HepG2 (cell line): ENCODE measurements around the gene STK40. TPM values are rescaled to one million over a fixed set of nuclear protein-coding genes. Genes with fewer than 3 reads are reported as not detected.
A peak's percentile ranks its signal among the peaks of the same experiment; 100 is the strongest.

Source experiments
- BCL6 ChIP-seq: IDR thresholded peaks from 2 replicates; pipeline ENCODE4 v1.6.1; 2016; ENCODE audit warnings: missing genetic modification reagents, missing compliant biosample characterization
- CENPX ChIP-seq: sonication (generic); formaldehyde crosslinking; IDR thresholded peaks from 2 replicates; pipeline ENCODE4 v1.9.0; 2021; ENCODE audit warnings: mild to moderate bottlenecking, missing genetic modification reagents, moderate library complexity
- FOXA3 ChIP-seq: IDR thresholded peaks from 2 replicates; pipeline ENCODE4 v1.6.1; 2016; ENCODE audit warnings: missing genetic modification reagents, missing compliant biosample characterization
- GABPB1 ChIP-seq: IDR thresholded peaks from 2 replicates; pipeline ENCODE4 v1.6.1; 2016; ENCODE audit warnings: mild to moderate bottlenecking, missing genetic modification reagents, moderate library complexity, missing compliant biosample characterization
- GATA4 ChIP-seq: sonication (generic); IDR thresholded peaks from 2 replicates; pipeline ENCODE4 v1.6.1; 2016; ENCODE audit warnings: antibody characterized with exemption, low read depth, borderline replicate concordance
- GATAD1 ChIP-seq: IDR thresholded peaks from 2 replicates; pipeline ENCODE4 v1.6.1; 2016; ENCODE audit warnings: missing genetic modification reagents, missing compliant biosample characterization
- GPN1 ChIP-seq: sonication (generic); formaldehyde crosslinking; IDR thresholded peaks from 2 replicates; pipeline ENCODE4 v1.5.1; 2020; ENCODE audit warnings: missing genetic modification reagents, borderline replicate concordance
- HNRNPUL1 ChIP-seq: fragments of 200-400 bp; formaldehyde crosslinking; IDR thresholded peaks from 2 replicates; pipeline ENCODE4 v1.6.1; 2017; ENCODE audit warnings: low read depth, mild to moderate bottlenecking, low read length, moderate library complexity
- KMT2B ChIP-seq: IDR thresholded peaks from 2 replicates; pipeline ENCODE4 v1.6.1; 2016; ENCODE audit warnings: missing genetic modification reagents, missing compliant biosample characterization
- NBN ChIP-seq: fragments of 450-650 bp; conservative IDR thresholded peaks from 2 replicates; pipeline ENCODE4 v1.6.1; 2017
- NFE2L2 ChIP-seq: fragments of 150-350 bp; IDR thresholded peaks from 2 replicates; pipeline ENCODE4 v1.6.1; 2014; ENCODE audit warnings: low read length
- PTBP1 ChIP-seq: fragments of 200-400 bp; formaldehyde crosslinking; IDR thresholded peaks from 2 replicates; pipeline ENCODE4 v1.6.1; 2018; ENCODE audit warnings: low read length, low read depth; ENCODE audit not compliant: poor library complexity, severe bottlenecking
- SATB2 ChIP-seq: sonication (generic); formaldehyde crosslinking; IDR thresholded peaks from 2 replicates; pipeline ENCODE4 v1.5.0; 2020; ENCODE audit warnings: missing genetic modification reagents
- TIGD3 ChIP-seq: sonication (generic); formaldehyde crosslinking; IDR thresholded peaks from 2 replicates; pipeline ENCODE4 v1.5.1; 2020; ENCODE audit warnings: mild to moderate bottlenecking, missing genetic modification reagents, borderline replicate concordance
- XRCC5 ChIP-seq: fragments of 200-400 bp; formaldehyde crosslinking; optimal IDR thresholded peaks from 2 replicates; pipeline ENCODE3; 2017; ENCODE audit warnings: mild to moderate bottlenecking, low read length
- ZNF232 ChIP-seq: sonication (generic); formaldehyde crosslinking; IDR thresholded peaks from 2 replicates; pipeline ENCODE4 v1.4.0; 2020; ENCODE audit warnings: missing genetic modification reagents, borderline replicate concordance
- ZNF556 ChIP-seq: sonication (generic); formaldehyde crosslinking; IDR thresholded peaks from 2 replicates; pipeline ENCODE4 v1.4.0; 2020; ENCODE audit warnings: mild to moderate bottlenecking, missing genetic modification reagents, borderline replicate concordance
- ZNF558 ChIP-seq: sonication (generic); formaldehyde crosslinking; IDR thresholded peaks from 2 replicates; pipeline ENCODE4 v1.9.0; 2022; ENCODE audit warnings: mild to moderate bottlenecking, missing genetic modification reagents, borderline replicate concordance
- ZNF780A ChIP-seq: sonication (generic); formaldehyde crosslinking; IDR thresholded peaks from 2 replicates; pipeline ENCODE4 v1.8.0; 2022; ENCODE audit warnings: mild to moderate bottlenecking, missing genetic modification reagents, moderate library complexity
- polyA plus RNA-seq, 8 experiments: library from polyadenylated mRNA; depleted of rRNA in 3 of 8; stranded (reverse) in 7 of 8; unstranded in 1 of 8; fragments of >200 nt; fragmentation: Illumina TruSeq in 4 of 8; extraction: Trizol in 4 of 8; gene quantifications; 2 replicates each; pipeline versions ENCODE4 v1.2.1 to v1.2.3, GENCODE V29; 2011 to 2016; ENCODE audit warnings: low read depth in 4 of 8, missing spikeins in 1 of 8, mixed read lengths in 1 of 8; ENCODE audit not compliant: insufficient read depth in 1 of 8
- total RNA-seq, 5 experiments: library from RNA; depleted of rRNA; stranded (reverse); fragments of >200 nt; fragmentation: Illumina TruSeq; extraction: Trizol; gene quantifications; 2 replicates each; pipeline ENCODE4 v1.2.3, GENCODE V29; 2016; ENCODE audit warnings: low read depth in 1 of 5
- TF ChIP-seq, protein P1 (sequence below): sonication (generic); formaldehyde crosslinking; IDR thresholded peaks from 2 replicates; pipeline ENCODE4 v1.8.1; 2023; ENCODE audit warnings: mild to moderate bottlenecking, missing genetic modification reagents, borderline replicate concordance
- TF ChIP-seq, protein P2 (sequence below): sonication (generic); formaldehyde crosslinking; IDR thresholded peaks from 2 replicates; pipeline ENCODE4 v1.5.0; 2020; ENCODE audit warnings: missing genetic modification reagents
- TF ChIP-seq, protein P3 (sequence below): sonication (generic); formaldehyde crosslinking; IDR thresholded peaks from 2 replicates; pipeline ENCODE4 v1.4.0; 2020; ENCODE audit warnings: missing genetic modification reagents
- TF ChIP-seq, protein P4 (sequence below): sonication (generic); formaldehyde crosslinking; IDR thresholded peaks from 2 replicates; pipeline ENCODE4 v1.4.0; 2020; ENCODE audit warnings: mild to moderate bottlenecking, missing genetic modification reagents

Gene STK40
- total and polyA plus RNA-seq, 2 of the 13 experiments (the other 11 are each of a cell fraction or from before 2014, with no cell fraction given) = 33.8 to 35.1 TPM

DNA sequence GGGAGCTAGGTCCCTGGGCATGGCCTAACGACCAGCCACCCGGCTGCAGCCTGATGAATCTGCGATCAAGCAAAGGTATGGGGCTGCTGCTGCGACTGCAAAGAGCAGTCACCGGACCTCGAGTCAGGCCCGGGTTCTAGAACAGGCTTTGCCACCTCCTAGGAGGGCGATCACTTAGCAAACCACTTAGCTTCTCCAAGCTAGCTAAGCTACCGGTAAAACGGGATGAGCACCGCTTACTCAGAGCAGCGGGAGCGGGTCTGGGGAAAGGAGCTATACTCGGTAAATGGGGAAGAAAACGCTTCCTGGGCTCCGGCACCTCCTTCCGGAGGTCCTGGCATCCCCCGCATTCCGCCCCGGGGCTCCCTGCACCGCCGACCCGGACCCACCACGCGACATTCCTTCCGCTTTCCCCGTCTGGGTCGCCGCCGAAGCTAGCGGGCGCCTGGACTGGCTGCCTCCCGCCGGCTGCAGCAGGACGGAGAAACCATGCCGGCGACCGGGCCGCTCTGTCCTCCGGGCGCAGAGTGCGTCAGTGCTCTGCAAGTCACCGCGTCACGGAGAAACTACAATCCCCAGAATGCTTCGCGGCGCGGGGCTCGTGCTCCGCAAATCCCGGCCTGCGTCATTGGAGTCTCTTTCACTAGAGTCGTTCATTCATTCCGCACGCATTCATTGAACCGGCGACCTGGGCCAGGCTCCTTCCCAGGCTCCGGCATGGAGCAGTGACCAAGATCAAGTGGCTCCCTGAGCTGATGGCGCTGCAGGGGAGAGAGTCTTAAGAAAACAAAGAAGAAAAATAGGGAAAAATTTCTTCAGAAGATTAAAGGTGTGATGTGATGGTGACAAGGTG lies 11.9 kb upstream of the STK40 start, which contains the start of gene LSM10 (continued):
- TF ChIP-seq ZNF556 (CRISPR knock-in tag) = no peak
- TF ChIP-seq, protein P1, sequence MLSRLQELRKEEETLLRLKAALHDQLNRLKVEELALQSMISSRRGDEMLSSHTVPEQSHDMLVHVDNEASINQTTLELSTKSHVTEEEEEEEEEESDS (CRISPR knock-in tag) = no peak
- TF ChIP-seq HNRNPUL1 = no peak
- TF ChIP-seq TIGD3 = no peak; the same call in 1 of the 2 replicates
- TF ChIP-seq, protein P2, sequence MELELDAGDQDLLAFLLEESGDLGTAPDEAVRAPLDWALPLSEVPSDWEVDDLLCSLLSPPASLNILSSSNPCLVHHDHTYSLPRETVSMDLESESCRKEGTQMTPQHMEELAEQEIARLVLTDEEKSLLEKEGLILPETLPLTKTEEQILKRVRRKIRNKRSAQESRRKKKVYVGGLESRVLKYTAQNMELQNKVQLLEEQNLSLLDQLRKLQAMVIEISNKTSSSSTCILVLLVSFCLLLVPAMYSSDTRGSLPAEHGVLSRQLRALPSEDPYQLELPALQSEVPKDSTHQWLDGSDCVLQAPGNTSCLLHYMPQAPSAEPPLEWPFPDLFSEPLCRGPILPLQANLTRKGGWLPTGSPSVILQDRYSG (CRISPR knock-in tag) = no peak
- no peak for TF ChIP-seq BCL6
- TF ChIP-seq ZNF780A = no peak
- TF ChIP-seq, protein P3, sequence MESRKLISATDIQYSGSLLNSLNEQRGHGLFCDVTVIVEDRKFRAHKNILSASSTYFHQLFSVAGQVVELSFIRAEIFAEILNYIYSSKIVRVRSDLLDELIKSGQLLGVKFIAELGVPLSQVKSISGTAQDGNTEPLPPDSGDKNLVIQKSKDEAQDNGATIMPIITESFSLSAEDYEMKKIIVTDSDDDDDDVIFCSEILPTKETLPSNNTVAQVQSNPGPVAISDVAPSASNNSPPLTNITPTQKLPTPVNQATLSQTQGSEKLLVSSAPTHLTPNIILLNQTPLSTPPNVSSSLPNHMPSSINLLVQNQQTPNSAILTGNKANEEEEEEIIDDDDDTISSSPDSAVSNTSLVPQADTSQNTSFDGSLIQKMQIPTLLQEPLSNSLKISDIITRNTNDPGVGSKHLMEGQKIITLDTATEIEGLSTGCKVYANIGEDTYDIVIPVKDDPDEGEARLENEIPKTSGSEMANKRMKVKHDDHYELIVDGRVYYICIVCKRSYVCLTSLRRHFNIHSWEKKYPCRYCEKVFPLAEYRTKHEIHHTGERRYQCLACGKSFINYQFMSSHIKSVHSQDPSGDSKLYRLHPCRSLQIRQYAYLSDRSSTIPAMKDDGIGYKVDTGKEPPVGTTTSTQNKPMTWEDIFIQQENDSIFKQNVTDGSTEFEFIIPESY (CRISPR knock-in tag) = no peak
- peak; percentile 61 for TF ChIP-seq XRCC5
- peak; percentile 76 for TF ChIP-seq GATAD1 (CRISPR knock-in tag)
- TF ChIP-seq GATA4 = 0 out of 2 replicates have a peak, but pooled peaks have one; percentile 48
- TF ChIP-seq, protein P4, sequence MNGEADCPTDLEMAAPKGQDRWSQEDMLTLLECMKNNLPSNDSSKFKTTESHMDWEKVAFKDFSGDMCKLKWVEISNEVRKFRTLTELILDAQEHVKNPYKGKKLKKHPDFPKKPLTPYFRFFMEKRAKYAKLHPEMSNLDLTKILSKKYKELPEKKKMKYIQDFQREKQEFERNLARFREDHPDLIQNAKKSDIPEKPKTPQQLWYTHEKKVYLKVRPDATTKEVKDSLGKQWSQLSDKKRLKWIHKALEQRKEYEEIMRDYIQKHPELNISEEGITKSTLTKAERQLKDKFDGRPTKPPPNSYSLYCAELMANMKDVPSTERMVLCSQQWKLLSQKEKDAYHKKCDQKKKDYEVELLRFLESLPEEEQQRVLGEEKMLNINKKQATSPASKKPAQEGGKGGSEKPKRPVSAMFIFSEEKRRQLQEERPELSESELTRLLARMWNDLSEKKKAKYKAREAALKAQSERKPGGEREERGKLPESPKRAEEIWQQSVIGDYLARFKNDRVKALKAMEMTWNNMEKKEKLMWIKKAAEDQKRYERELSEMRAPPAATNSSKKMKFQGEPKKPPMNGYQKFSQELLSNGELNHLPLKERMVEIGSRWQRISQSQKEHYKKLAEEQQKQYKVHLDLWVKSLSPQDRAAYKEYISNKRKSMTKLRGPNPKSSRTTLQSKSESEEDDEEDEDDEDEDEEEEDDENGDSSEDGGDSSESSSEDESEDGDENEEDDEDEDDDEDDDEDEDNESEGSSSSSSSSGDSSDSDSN (CRISPR knock-in tag) = peak; percentile 89
- 0 out of 2 replicates have a peak, but pooled peaks have one; percentile 74 for TF ChIP-seq KMT2B
- TF ChIP-seq SATB2 (CRISPR knock-in tag) = no peak
- no peak for TF ChIP-seq NFE2L2
- TF ChIP-seq NBN = no peak
- TF ChIP-seq CENPX (CRISPR knock-in tag) = no peak
- peak; percentile 90 for TF ChIP-seq GABPB1 (CRISPR knock-in tag)
- TF ChIP-seq PTBP1 = no peak
- TF ChIP-seq ZNF232 (CRISPR knock-in tag) = peak; percentile 85; the same call in 1 of the 2 replicates
- 0 out of 2 replicates have a peak, but pooled peaks have one; percentile 33 for TF ChIP-seq FOXA3 (CRISPR knock-in tag)
- no peak for TF ChIP-seq GPN1
- TF ChIP-seq ZNF558 (CRISPR knock-in tag) = no peak; the same call in 1 of the 2 replicates
